HG02610 (cell line): ENCODE data around the gene FBXW2.
A peak's percentile ranks its signal among the peaks of the same experiment; 100 is the strongest.

Source experiments
- ATAC-seq: cut with Tn5 transposase; IDR thresholded peaks from one replicate; pipeline ENCODE4 v1.9.1; 2021; ENCODE audit warnings: mild to moderate bottlenecking, moderate library complexity; ENCODE audit not compliant: unreplicated experiment

FBXW2 gene

GRCh38 chr9:120715389-120715924 is 77.8 kb downstream of the FBXW2 start:
- no peak for ATAC-seq

GRCh38 chr9:120714846-120715388 is 78.3 kb downstream of the FBXW2 start:
- no peak for ATAC-seq

DNA sequence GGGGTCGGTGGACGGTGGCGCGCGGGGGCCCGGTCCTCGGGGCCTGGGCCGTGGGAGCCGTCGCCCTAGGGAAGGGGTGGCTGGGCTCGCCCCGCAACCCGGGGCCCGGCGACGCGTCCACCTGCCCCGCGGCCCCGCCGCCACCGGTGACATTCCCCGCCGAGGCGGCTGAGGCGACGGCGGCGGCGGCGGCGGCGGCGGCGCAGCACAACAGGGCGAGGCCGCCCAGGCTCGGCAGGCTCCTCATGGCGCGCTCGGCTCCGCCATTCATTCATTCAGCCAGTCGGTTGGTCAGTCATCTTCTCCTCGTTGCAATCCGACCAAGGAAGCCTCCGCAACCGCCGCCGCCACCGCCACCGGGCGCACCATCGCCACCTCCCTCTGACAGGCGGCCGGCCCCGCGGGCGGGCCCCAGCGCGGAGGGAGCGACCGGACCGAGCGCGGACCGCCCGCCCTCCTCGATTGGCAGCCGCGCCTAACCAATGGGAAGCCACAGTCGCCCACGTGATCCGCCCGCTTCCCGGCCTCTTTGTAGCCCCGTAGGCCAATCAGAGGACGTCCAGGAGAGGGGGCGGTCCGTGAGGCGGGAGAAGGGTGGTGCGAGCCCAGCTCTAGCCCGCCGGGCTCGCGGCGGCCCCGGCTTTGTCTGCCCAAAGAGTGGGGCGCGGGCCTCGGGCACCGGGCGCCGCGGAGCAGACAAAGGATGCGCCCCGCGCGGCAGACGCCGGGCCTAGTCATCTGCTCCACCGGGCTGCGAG is 78.9 kb downstream of the FBXW2 start, which contains the start of gene MEGF9:
Gene MEGF9 (minus strand): TSS at position 383 of the 758 bp plus-strand sequence. CDS start 112 bp downstream, at position 271.
- peak; percentile 98 for ATAC-seq

- no peak for ATAC-seq
These were observed 79.7 kb downstream of the FBXW2 start for GRCh38 chr9:120713257-120714087.

DNA sequence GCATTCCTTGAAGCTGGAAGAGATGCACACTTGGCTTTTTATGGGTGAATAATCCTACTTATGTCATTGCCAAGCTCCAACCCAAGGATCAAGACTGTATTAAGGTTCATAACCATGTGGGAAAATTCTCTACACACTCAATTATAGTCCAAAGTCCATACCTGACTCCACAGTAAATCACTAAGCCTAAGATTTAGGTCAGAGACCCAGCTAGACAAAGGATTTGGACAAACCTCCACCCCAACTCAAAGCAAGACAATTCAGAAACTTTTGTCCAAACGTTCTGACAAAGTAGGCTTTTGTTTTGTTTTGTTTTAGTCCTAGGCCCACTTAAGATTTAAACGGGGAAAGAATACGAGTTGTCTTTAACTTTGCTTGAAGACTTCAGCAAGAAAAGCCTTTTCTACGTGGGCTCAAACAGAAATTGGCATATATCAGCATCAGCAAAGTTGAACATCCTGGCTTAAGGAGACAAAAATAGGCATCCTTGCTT is 80.6 kb downstream of the FBXW2 start:
- no peak for ATAC-seq

DNA sequence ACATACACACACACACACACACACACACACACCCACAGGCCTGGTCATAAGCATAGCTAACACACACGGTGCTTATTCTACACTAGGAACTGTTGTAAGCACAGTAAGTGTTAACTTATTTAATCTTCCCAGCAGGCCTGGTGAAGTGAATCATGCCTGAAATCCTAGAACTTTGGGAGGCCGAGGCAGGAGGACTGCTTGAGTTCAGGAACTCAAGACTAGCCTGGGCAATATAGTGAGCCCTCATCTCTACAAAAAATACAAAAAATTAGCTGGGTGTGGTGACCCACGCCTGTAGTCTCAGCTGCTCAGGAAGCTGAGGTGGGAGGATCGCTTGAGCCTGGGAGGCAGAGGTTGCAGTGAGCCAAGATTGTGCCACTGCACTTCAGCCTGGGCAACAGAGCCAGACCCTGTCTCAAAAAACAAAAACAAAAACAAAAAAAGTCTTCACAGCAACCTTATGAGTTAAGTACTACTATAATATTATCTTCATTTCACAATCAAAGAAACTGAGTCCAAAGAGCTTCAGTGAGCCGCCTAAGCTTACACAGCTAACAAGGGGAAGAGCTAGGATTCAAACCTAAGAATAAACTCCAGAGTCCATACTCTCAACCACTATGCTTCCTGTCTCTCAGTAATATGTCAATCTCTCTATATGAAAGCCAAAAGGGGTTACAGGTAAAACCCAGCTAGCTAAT is 81.2 kb downstream of the FBXW2 start:
- ATAC-seq: no peak

DNA sequence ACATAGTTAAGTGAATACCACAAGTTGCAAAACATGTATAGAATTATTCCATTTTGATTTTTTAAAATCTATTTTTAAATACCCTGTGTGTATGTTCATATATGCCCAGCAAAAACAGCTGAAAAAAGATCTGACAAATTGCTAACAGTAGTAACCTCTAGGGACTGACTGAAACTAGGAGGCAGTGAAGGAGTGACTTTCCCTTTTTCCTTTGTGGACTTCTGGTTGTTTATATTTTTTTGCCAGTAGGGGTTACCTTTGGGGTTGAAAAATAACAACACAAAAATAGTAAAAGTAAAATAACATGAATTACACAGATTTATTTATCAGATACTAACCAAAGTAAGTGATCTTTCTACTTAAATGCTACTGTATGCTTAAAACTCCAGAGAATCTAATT is 81.9 kb downstream of the FBXW2 start:
- ATAC-seq: no peak

- ATAC-seq: no peak
These were observed 82.9 kb downstream of the FBXW2 start for GRCh38 chr9:120710110-120710981.

GRCh38 chr9:120708526-120709224 is 84.5 kb downstream of the FBXW2 start:
- ATAC-seq: no peak

DNA sequence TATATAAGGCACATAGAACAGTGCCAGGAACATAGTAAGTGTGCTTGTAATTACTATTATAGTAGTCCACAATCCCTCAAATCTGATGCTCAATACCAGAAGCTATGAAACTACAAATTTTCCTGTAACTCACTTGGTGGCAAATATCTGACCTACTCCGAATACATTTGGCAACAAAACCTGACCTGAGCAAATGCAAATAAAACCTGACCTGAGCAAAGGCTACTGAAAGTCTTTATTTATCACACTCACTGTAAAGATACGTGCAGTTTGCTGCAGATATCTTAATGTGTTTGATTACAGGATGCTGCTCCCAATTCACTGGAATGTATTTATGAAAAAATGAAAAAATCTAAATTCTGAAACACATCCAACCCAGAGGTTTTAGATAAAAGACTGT is 86.0 kb downstream of the FBXW2 start:
- ATAC-seq: no peak
